ENCODE data around the gene RPS6KA5. TPM values are rescaled to one million over a fixed set of nuclear protein-coding genes. Genes with fewer than 3 reads are reported as not detected.
"Not testable (repeated sequence)": the region's sequence is repeated elsewhere in the genome, so short reads cannot be mapped to it uniquely, and the experiment has no call there.

RPS6KA5 gene
- total RNA-seq, 2 experiments from 2014 or later, result 48.1 to 58.2 TPM

DNA sequence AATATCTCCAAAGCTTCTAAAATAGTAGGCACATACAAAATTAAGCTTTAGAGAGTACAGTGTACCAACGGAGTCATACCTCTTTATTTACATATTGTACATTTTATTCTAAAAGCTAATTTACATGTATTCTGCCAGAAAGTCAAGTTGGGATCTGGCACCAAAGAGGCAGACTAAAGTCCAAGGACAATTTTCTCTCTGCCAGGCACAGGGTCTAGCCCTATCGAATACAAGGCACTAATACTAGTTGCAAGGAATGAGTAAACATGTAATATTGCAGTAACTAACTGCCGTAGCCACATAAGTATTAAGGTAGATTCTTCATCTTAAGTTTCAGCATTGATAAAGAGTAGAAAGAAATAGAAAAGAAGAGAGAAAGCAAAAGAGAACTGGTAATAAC, 93.9 kb downstream of the RPS6KA5 start:
- H3K9me3 Mint-ChIP-seq (ENCODE audit: low read depth), result no peaks in the 10 kb centered on the region
- ATAC-seq (no peak), DNase-seq (no peak)
- peaks cover 40% of the 10 kb centered on the region for H3K4me1 Mint-ChIP-seq
- H3K27me3 Mint-ChIP-seq, result no peaks in the 10 kb centered on the region
- no peak overlapping the region for H3K4me3 Mint-ChIP-seq
- peaks cover 56% of the 10 kb centered on the region for H3K36me3 Mint-ChIP-seq
- CTCF ChIA-PET, result interaction anchor here (1.8 kb wide), 1 partner anchor 53 kb away, joined by 3 read pairs; no protein-coding TSS in a partner anchor
- no peak overlapping the region for H3K27ac Mint-ChIP-seq

DNA sequence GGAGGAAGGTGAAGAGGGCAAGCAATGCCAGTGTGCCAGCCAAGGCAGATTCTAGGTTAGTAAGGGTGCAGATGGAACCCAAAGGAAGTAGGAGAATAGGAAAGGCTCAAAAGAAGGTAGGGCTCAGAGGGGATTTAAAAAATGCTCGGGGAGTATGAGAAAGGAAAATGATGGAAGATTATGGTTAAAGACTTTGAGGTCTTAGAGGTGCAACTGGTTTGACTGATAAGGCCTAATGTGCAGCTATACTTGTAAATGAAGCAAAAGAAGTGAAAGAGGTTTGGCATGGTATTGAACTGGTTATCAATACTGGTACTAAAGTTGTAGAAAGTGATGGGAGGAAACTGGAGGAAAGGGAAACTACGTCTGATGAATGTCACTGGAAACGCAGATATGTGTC, 94.7 kb downstream of the RPS6KA5 start:
- H3K9me3 Mint-ChIP-seq (ENCODE audit: low read depth), result no peaks in the 10 kb centered on the region
- H3K27me3 Mint-ChIP-seq, result no peaks in the 10 kb centered on the region
- H3K27ac Mint-ChIP-seq, result no peak overlapping the region
- H3K4me3 Mint-ChIP-seq, result no peak overlapping the region
- CTCF ChIA-PET, result interaction anchor here (1.1 to 1.8 kb wide), 2 partner anchors 45 to 53 kb away, joined by 3 read pairs; no protein-coding TSS in a partner anchor
- H3K4me1 Mint-ChIP-seq, result peaks cover 33% of the 10 kb centered on the region
- ATAC-seq, result no peak
- DNase-seq, result no peak
- H3K36me3 Mint-ChIP-seq, result peaks cover 57% of the 10 kb centered on the region

DNA sequence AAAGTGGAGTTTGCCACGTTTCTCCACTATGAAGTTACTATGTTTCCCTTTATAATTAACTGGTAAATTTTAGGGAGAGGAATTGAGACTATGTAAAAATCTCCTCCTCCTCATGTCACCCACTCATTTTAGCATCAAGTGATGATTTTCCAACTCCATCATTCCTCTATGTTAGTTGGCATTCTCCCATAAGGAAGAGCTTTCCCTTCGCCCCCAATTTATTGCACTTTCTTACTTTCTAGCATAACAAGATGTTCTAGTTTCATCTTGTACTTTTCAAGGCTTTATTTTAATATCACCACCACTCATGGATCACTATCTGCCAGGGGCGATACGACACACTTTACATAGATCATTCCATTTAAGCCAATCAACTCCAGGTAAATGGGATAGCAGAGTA, 97.1 kb downstream of the RPS6KA5 start:
- no peaks in the 10 kb centered on the region for H3K9me3 Mint-ChIP-seq (ENCODE audit: low read depth)
- ATAC-seq (no peak), DNase-seq (no peak)
- no peak overlapping the region for H3K4me3 Mint-ChIP-seq
- peaks cover 70% of the 10 kb centered on the region for H3K36me3 Mint-ChIP-seq
- CTCF ChIA-PET, result no interaction called here
- no peaks in the 10 kb centered on the region for H3K27me3 Mint-ChIP-seq
- no peak overlapping the region for H3K27ac Mint-ChIP-seq
- H3K4me1 Mint-ChIP-seq, result peaks cover 10% of the 10 kb centered on the region

DNA sequence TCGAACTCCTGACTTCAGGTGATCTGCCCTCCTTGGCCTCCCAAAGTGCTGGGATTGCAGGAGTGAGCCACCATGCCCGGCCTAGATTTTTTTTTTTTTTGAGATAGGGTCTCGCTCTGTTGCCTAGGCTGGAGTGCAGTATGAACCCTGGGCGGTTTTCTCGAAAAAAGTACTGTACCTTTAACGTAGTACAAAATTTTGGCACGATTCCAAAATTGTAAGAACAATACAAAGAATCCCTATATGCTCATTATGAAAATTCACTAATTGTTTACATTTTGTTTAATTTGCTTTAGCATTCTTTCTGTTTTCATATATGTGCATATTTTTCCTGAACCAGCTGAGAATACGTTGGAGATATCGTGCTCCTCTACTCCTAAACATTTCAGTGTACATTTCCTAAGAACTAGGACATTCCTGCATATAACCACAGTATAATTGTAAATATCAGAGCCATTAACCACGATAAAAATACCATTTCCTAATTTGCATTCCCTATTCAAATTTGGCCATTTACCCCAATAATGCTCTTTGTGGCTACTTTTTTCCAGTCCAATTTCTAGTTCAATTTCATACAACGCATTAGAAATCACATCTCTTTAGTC, 97.8 kb downstream of the RPS6KA5 start:
- Mint-ChIP-seq H3K4me3 (no peak overlapping the region), H3K9me3 (ENCODE audit: low read depth) (no peaks in the 10 kb centered on the region), H3K36me3 (peaks cover 69% of the 10 kb centered on the region), H3K27ac (no peak overlapping the region), H3K4me1 (peaks cover 6% of the 10 kb centered on the region), H3K27me3 (no peaks in the 10 kb centered on the region)
- CTCF ChIA-PET, result interaction anchor here (1.2 kb wide), 1 partner anchor 13 kb away, joined by 3 read pairs; no protein-coding TSS in a partner anchor
- ATAC-seq (no peak), DNase-seq (no peak)

DNA sequence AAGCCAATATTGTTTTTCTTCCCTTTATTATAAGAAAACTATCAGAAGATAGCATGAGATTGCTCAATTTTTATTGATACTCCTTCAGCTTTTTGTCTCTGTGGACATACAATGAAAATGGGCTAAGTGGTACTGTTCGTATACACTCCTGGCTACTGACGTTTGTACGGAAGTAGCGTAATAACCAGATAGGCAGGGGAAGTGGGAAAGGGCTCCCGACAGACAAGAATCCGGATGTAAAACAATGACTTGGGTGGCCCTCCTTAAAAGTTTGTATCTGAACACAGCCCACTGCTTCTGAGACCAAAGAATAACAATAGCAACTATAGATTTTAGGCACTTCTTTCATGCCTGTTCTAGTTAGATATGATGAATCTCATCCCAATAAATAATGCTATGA, 99.6 kb downstream of the RPS6KA5 start:
- DNase-seq, result no peak
- H3K9me3 Mint-ChIP-seq (ENCODE audit: low read depth), result peaks cover 3% of the 10 kb centered on the region
- no peak for ATAC-seq
- H3K4me3 Mint-ChIP-seq, result no peak overlapping the region
- H3K36me3 Mint-ChIP-seq, result peaks cover 75% of the 10 kb centered on the region
- CTCF ChIA-PET, result interaction anchor here (1.1 kb wide), 1 partner anchor 47 kb away, joined by 3 read pairs; no protein-coding TSS in a partner anchor
- H3K27ac Mint-ChIP-seq, result no peak overlapping the region
- H3K27me3 Mint-ChIP-seq, result no peaks in the 10 kb centered on the region
- H3K4me1 Mint-ChIP-seq, result peaks cover 4% of the 10 kb centered on the region

DNA sequence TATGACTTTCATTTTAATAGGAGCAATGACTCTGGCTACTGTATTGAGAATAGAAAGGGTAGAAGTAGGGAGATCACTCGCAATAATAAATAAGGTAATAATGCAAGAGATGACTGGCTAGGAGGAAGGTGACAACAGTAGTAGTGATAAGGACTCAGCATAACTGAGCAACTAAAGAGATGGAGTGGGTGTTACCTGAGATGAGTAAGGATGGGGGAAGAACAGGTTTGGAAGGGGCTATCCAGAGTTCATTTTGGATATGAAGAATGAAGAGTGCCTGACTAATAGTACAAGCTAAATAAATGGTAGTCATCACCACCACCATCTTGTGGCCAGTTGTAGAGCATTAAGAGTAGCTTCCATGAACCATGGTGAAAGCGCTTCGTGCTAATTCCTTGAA, 101.1 kb downstream of the RPS6KA5 start:
- no peak for DNase-seq
- H3K4me3 Mint-ChIP-seq, result no peak overlapping the region
- CTCF ChIA-PET, result interaction anchor here (1.0 kb wide), 1 partner anchor 11 kb away, joined by 3 read pairs; no protein-coding TSS in a partner anchor
- peaks cover 77% of the 10 kb centered on the region for H3K36me3 Mint-ChIP-seq
- H3K27me3 Mint-ChIP-seq, result no peaks in the 10 kb centered on the region
- H3K4me1 Mint-ChIP-seq, result peaks cover 3% of the 10 kb centered on the region
- H3K27ac Mint-ChIP-seq, result no peak overlapping the region
- no peak for ATAC-seq
- peaks cover 12% of the 10 kb centered on the region for H3K9me3 Mint-ChIP-seq (ENCODE audit: low read depth)

DNA sequence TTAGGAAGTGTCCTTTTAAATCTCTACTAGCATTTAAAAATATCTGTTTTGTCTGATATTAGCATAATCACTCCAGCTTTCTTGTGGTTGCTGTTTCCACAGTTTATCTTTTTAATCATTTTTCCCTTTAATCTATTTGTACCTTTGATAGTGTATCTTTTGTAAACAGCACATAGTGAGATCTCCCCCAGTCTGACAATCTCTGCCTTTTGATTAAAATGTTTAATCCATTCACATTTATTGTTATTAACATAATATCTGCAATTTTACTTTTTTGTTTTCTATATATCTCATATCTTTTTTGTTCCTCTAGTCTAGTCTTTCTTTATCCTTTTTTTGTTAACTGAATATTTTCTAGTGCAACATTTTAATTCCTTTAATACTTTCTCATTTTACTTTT, 104.2 kb downstream of the RPS6KA5 start:
- DNase-seq, result no peak
- peaks cover 16% of the 10 kb centered on the region for H3K9me3 Mint-ChIP-seq (ENCODE audit: low read depth)
- H3K4me1 Mint-ChIP-seq, result peaks cover 3% of the 10 kb centered on the region

DNA sequence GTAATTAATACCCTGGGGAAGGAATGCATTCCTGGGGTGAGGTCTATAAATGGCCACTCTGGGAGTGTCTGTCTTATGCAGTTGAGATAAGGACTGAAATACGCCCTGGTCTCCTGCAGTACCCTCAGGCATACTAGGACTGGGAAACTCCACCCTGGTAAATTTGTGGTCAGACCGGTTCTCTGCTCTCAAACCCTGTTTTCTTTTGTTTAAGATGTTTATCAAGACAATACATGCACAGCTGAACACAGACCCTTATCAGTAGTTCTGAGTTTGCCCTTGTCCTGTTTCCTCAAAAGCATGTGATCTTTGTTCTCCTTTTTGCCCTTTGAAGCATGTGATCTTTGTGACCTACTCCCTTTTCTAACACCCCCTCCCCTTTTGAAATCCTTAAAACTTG, 106.8 kb downstream of the RPS6KA5 start:
- H3K27me3 Mint-ChIP-seq, H3K4me3 Mint-ChIP-seq, ATAC-seq, DNase-seq, H3K4me1 Mint-ChIP-seq, H3K27ac Mint-ChIP-seq, CTCF ChIA-PET: not testable (repeated sequence)
- Mint-ChIP-seq H3K36me3 (peaks cover 63% of the 10 kb centered on the region), H3K9me3 (ENCODE audit: low read depth) (peaks cover 16% of the 10 kb centered on the region)

More for the DNA sequence above, 104.2 kb downstream of the RPS6KA5 start:
- CTCF ChIA-PET, result no interaction called here
- H3K36me3 Mint-ChIP-seq, result peaks cover 77% of the 10 kb centered on the region
- H3K4me3 Mint-ChIP-seq, result no peak overlapping the region
- ATAC-seq, result no peak
- H3K27ac Mint-ChIP-seq, result no peak overlapping the region
- no peaks in the 10 kb centered on the region for H3K27me3 Mint-ChIP-seq

DNA sequence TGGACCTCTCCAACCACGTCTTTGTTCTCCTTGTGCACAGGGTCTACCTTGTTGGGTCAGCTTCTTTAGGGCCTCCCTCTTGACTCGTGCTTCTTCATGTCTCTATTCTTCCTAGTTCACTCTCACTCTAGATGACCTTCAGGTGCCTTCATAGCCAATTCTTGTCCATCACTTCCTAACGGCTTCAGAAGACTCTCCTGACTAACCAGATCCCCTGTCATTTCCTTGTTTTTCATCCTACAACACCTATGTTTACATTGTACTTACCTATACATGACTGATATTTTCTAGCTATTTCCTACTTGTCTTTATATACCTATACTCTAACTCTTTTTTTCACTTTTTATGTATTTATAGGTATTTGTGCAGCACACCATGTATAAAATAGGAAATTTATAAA, 117.1 kb downstream of the RPS6KA5 start:
- Mint-ChIP-seq H3K4me3 (no peak overlapping the region), H3K36me3 (peaks cover 64% of the 10 kb centered on the region)

DNA sequence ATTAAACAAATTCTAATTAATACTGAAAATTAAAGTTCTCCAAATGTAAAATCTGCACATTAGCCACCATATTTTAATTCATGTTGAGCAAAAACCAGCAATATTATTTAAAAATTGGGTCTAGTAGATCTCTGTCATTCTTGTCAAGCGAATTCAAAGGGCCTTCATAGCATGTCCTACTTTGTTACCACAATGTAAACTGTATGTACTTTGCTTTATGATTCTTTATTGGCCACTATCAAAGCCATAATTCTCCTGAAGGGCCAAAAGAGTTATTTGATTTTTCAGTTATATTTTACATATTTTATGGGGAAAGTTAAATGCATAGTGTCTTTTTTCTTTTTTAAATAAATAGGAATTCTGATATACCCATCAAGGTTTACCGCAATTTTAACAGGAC, 117.9 kb downstream of the RPS6KA5 start:
- no peak for ATAC-seq
- Mint-ChIP-seq H3K27ac (no peak overlapping the region), H3K27me3 (no peaks in the 10 kb centered on the region), H3K36me3 (peaks cover 71% of the 10 kb centered on the region), H3K9me3 (ENCODE audit: low read depth) (peaks cover 20% of the 10 kb centered on the region), H3K4me1 (peaks cover 3% of the 10 kb centered on the region), H3K4me3 (no peak overlapping the region)
- no peak for DNase-seq
- CTCF ChIA-PET, result no interaction called here

More for the DNA sequence above, 117.1 kb downstream of the RPS6KA5 start:
- Mint-ChIP-seq H3K4me1 (peaks cover 3% of the 10 kb centered on the region), H3K9me3 (ENCODE audit: low read depth) (peaks cover 17% of the 10 kb centered on the region), H3K27me3 (no peaks in the 10 kb centered on the region), H3K27ac (no peak overlapping the region)
- no peak for DNase-seq
- CTCF ChIA-PET, result interaction anchor here (1.1 to 2.0 kb wide), 2 partner anchors 17 to 230 kb away, joined by 3 to 6 read pairs; no protein-coding TSS in a partner anchor
- ATAC-seq, result no peak

DNA sequence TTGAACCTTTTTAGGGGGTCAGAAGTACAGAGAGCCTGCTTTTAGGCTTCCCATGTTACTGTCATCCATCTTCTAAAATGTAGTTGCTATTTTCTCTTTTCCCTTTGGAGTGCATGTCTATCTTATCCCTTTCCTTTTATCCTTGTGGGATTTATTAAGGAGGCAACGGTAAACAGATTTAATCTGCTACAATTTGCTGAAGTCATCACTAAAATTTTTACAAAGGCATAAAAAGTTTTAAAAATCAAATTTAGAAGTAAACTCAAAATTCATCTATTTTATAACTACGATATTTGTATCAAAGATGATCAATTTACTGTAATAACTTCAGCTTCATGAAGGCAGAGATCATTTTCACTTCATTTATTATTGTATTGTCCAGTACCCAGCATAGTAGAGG, 118.7 kb downstream of the RPS6KA5 start:
- Mint-ChIP-seq H3K36me3 (peaks cover 75% of the 10 kb centered on the region), H3K9me3 (ENCODE audit: low read depth) (peaks cover 28% of the 10 kb centered on the region), H3K4me1 (peaks cover 3% of the 10 kb centered on the region), H3K27me3 (no peaks in the 10 kb centered on the region), H3K27ac (no peak overlapping the region), H3K4me3 (no peak overlapping the region)
- DNase-seq, result no peak
- ATAC-seq, result no peak
- CTCF ChIA-PET, result no interaction called here

DNA sequence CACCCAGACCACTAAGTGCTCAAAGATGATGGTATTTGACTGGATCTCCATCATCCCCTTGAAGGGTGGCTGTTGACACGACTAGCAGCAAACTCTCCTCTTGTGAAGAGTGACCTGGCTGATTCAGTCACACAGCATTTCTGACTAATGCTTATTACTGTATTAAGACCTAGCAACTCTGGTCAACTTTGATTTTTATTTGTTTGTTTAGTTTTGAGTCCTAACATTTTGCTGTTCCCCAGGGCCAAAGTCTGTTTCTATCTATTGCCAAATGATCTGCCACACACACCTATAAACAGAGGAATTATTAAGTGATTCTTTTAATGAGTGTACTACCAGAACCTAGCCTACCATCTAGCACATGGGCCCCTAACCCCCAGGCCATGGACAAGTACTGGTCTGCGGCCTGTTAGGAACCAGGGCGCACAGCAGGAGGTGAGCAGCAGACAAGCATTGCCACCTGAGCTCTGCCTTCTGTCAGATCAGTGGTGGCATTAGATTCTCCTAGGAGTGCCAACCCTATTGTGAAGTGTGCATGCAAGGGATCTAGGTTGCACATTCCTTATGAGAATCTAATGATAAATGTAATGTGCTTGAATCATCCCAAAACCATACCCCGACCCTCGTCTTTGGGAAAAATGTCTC, 120.0 kb downstream of the RPS6KA5 start:
- ATAC-seq (no peak), DNase-seq (no peak)
- H3K9me3 Mint-ChIP-seq (ENCODE audit: low read depth), result peaks cover 28% of the 10 kb centered on the region
- H3K27ac Mint-ChIP-seq, result no peak overlapping the region
- peaks cover 1% of the 10 kb centered on the region for H3K4me1 Mint-ChIP-seq
- peaks cover 70% of the 10 kb centered on the region for H3K36me3 Mint-ChIP-seq
- no peaks in the 10 kb centered on the region for H3K27me3 Mint-ChIP-seq
- CTCF ChIA-PET, result no interaction called here
- H3K4me3 Mint-ChIP-seq, result no peak overlapping the region

DNA sequence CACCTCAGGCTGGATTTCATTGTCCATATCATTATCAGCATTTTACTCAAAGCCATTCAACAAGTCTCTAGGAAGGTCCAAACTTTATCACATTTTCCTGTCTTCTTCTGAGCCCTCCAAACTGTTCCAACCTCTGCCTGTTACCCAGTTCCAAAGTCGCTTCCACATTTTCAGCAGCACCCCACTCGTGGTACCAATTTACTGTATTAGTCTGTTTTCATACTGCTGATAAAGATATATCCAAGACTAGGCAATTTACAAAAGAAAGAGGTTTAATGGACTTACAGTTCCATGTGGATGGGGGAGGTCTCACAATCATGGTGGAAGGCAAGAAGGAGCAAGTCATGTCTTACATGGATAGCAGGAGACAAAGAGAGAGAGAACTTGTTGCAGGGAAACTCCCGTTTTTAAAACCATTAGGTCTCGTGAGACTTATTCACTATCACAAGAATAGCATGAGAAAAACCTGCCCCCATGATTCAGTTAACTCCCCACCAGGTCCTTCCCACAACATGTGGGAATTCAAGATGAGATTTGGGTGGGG, 121.1 kb downstream of the RPS6KA5 start:
- peaks cover 28% of the 10 kb centered on the region for H3K9me3 Mint-ChIP-seq (ENCODE audit: low read depth)
- CTCF ChIA-PET, result interaction anchor here (1.3 kb wide), 1 partner anchor 264 kb away, joined by 3 read pairs; no protein-coding TSS in a partner anchor
- H3K4me3 Mint-ChIP-seq, ATAC-seq, H3K27ac Mint-ChIP-seq, H3K4me1 Mint-ChIP-seq, H3K27me3 Mint-ChIP-seq, DNase-seq: not testable (repeated sequence)
- H3K36me3 Mint-ChIP-seq, result peaks cover 69% of the 10 kb centered on the region

DNA sequence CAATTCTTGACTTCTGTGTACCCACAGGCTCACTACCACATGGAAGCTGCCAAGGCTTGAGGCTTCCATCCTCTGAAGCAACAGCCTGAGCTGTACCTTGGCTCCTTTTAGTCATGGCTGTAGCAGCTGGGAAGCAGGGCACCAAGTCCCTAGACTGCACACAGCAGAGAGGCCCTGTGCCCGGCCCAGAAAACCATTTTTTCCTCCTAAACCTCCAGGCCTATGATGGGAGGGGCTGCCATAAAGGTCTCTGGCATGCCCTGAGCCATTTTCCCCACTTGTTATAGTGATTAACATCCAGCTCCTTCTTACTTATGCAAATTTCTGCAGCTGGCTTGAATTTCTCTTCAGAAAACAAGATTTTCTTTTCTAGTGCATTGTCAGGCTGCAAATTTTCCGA, 121.8 kb downstream of the RPS6KA5 start:
- Mint-ChIP-seq H3K4me1 (no peaks in the 10 kb centered on the region), H3K27me3 (no peaks in the 10 kb centered on the region), H3K9me3 (ENCODE audit: low read depth) (peaks cover 28% of the 10 kb centered on the region), H3K27ac (no peak overlapping the region), H3K4me3 (no peak overlapping the region), H3K36me3 (peaks cover 69% of the 10 kb centered on the region)
- no peak for ATAC-seq
- DNase-seq, result no peak
- CTCF ChIA-PET, result interaction anchor here (1.3 kb wide), 1 partner anchor 264 kb away, joined by 3 read pairs; no protein-coding TSS in a partner anchor
